Measurements from ENCODE around the gene TSSK3. TPM values are rescaled to one million over a fixed set of nuclear protein-coding genes. Genes with fewer than 3 reads are reported as not detected.

TSSK3 gene
- total and polyA plus RNA-seq, 2 experiments from 2014 or later: not detected

DNA sequence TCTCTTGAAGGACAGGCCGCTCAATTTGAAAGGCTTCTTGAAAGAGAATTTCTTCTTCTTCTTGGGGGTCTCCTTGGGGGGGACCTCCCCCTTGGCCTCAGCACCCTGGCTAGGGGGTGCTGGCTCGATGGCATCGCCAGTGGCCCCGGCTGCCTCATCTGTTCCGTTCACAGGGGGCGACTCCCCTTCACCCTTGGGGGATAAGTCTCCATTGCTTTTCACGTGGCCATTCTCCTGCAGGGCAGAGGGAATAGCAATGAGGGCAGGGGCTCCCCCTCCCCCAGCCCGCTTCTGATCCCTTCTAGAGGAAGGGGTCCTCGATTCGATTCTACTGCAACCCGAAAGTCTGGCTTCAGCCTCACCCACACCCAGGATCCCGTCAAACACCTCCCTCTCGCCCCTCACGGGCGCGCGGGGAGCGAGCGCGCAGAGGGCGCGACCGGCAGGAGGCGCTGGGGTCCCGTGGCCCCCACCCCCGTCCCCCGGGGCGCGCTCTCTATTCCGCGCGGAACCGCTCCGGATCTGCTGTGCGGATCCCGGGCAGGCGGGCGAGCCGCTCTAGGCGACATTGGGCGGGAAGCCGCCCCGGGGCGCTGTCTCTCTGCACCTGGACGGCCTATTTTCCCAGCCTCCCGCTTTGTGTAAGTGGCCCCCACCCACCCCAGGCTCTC is 27.3 kb upstream of the TSSK3 start:
- H3K27ac Mint-ChIP-seq: peak overlapping the region; percentile 98
- peaks cover 47% of the 10 kb centered on the region for H3K4me1 Mint-ChIP-seq
- TF ChIP-seq EZH2 (IDR thresholded peaks at IDR 0.05; ENCODE audit: low read depth, unreplicated experiment) (no peak), ZNF331 (CRISPR knock-in tag; IDR thresholded peaks at IDR 0.05; ENCODE audit: low read depth) (no peak), POLR2AphosphoS5 (IDR thresholded peaks at IDR 0.05; ENCODE audit: low read depth) (no peak), ZNF114 (CRISPR knock-in tag; IDR thresholded peaks at IDR 0.05) (no peak), STAT1 (IDR thresholded peaks at IDR 0.05; ENCODE audit: unreplicated experiment) (no peak)
- TF ChIP-seq, protein P1, sequence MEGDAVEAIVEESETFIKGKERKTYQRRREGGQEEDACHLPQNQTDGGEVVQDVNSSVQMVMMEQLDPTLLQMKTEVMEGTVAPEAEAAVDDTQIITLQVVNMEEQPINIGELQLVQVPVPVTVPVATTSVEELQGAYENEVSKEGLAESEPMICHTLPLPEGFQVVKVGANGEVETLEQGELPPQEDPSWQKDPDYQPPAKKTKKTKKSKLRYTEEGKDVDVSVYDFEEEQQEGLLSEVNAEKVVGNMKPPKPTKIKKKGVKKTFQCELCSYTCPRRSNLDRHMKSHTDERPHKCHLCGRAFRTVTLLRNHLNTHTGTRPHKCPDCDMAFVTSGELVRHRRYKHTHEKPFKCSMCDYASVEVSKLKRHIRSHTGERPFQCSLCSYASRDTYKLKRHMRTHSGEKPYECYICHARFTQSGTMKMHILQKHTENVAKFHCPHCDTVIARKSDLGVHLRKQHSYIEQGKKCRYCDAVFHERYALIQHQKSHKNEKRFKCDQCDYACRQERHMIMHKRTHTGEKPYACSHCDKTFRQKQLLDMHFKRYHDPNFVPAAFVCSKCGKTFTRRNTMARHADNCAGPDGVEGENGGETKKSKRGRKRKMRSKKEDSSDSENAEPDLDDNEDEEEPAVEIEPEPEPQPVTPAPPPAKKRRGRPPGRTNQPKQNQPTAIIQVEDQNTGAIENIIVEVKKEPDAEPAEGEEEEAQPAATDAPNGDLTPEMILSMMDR (conservative IDR thresholded peaks at IDR 0.05; ENCODE audit: low read depth in 2 of 2): peak; percentile 60 to 64

DNA sequence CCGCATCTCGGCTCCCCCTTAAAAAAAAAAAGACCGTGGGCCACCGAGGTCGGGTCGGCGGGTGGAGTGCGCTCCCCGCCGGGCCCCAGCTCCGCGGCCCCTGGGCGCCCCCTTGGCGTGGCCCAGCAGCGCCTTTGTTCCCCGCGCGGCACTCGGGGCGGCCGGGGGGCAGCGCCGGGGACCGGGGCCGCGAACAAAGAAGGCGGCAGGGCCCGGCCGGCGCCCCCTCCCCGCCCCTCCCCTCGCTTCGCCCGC is 26.9 kb upstream of the TSSK3 start:
- Histone ChIP-seq H2AFZ (no peak overlapping the region), H3K4me1 (ENCODE audit: insufficient read depth) (peaks cover 34% of the 10 kb centered on the region), H3K79me2 (replicated peaks; ENCODE audit: insufficient read depth) (peaks cover 18% of the 10 kb centered on the region), H3F3A (replicated peaks; ENCODE audit: low read depth) (peaks cover 32% of the 10 kb centered on the region), H3K9me2 (ENCODE audit: insufficient read depth) (no peaks in the 10 kb centered on the region), H3K27ac (ENCODE audit: low read depth) (peak overlapping the region; percentile 81; the same call in 1 of the 2 replicates), H4K20me1 (replicated peaks; ENCODE audit: insufficient read depth) (peaks cover 32% of the 10 kb centered on the region), H3K4me3 (peak overlapping the region; percentile 95), H3K27me3 (ENCODE audit: insufficient read depth) (peaks cover 7% of the 10 kb centered on the region; the same call in 1 of the 2 replicates), H3K36me3 (ENCODE audit: insufficient read depth) (no peaks in the 10 kb centered on the region; the same call in none of the 2 replicates), H3K4me2 (peak overlapping the region; percentile 98)
- DNase-seq (ENCODE audit: low spot score) (no peak), ATAC-seq (no peak; the same call in 2 of the 3 replicates)
- H3K27me3 Mint-ChIP-seq (ENCODE audit: insufficient read depth, low read depth, poor library complexity): peaks cover 42% of the 10 kb centered on the region
- no peak overlapping the region for H3K27ac Mint-ChIP-seq
- H3K4me3 Mint-ChIP-seq: peak overlapping the region; percentile 96; the same call in 2 of the 3 replicates
- peaks cover 47% of the 10 kb centered on the region for H3K36me3 Mint-ChIP-seq (ENCODE audit: low read depth)
- H3K9me3 Mint-ChIP-seq: peaks cover 5% of the 10 kb centered on the region; the same call in 2 of the 3 replicates
- peaks cover 49% of the 10 kb centered on the region for H3K4me1 Mint-ChIP-seq
- TF ChIP-seq, protein P2, sequence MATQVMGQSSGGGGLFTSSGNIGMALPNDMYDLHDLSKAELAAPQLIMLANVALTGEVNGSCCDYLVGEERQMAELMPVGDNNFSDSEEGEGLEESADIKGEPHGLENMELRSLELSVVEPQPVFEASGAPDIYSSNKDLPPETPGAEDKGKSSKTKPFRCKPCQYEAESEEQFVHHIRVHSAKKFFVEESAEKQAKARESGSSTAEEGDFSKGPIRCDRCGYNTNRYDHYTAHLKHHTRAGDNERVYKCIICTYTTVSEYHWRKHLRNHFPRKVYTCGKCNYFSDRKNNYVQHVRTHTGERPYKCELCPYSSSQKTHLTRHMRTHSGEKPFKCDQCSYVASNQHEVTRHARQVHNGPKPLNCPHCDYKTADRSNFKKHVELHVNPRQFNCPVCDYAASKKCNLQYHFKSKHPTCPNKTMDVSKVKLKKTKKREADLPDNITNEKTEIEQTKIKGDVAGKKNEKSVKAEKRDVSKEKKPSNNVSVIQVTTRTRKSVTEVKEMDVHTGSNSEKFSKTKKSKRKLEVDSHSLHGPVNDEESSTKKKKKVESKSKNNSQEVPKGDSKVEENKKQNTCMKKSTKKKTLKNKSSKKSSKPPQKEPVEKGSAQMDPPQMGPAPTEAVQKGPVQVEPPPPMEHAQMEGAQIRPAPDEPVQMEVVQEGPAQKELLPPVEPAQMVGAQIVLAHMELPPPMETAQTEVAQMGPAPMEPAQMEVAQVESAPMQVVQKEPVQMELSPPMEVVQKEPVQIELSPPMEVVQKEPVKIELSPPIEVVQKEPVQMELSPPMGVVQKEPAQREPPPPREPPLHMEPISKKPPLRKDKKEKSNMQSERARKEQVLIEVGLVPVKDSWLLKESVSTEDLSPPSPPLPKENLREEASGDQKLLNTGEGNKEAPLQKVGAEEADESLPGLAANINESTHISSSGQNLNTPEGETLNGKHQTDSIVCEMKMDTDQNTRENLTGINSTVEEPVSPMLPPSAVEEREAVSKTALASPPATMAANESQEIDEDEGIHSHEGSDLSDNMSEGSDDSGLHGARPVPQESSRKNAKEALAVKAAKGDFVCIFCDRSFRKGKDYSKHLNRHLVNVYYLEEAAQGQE (IDR thresholded peaks at IDR 0.05; ENCODE audit: unreplicated experiment): no peak
- TF ChIP-seq JUNB (IDR thresholded peaks at IDR 0.05; ENCODE audit: unreplicated experiment) (no peak), CREB1 (CRISPR knock-in tag; IDR thresholded peaks at IDR 0.05; ENCODE audit: low read depth) (no peak), ZNF331 (CRISPR knock-in tag; IDR thresholded peaks at IDR 0.05; ENCODE audit: low read depth) (no peak), ZNF114 (CRISPR knock-in tag; IDR thresholded peaks at IDR 0.05) (no peak), EZH2phosphoT487 (IDR thresholded peaks at IDR 0.05; ENCODE audit: unreplicated experiment) (no peak)
- TF ChIP-seq, protein P3, sequence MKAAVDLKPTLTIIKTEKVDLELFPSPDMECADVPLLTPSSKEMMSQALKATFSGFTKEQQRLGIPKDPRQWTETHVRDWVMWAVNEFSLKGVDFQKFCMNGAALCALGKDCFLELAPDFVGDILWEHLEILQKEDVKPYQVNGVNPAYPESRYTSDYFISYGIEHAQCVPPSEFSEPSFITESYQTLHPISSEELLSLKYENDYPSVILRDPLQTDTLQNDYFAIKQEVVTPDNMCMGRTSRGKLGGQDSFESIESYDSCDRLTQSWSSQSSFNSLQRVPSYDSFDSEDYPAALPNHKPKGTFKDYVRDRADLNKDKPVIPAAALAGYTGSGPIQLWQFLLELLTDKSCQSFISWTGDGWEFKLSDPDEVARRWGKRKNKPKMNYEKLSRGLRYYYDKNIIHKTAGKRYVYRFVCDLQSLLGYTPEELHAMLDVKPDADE (IDR thresholded peaks at IDR 0.05): no peak
- TF ChIP-seq, protein P1 (conservative IDR thresholded peaks at IDR 0.05; ENCODE audit: low read depth in 2 of 2): no peak

More for the DNA sequence above, 27.3 kb upstream of the TSSK3 start:
- peak overlapping the region; percentile 98 for H3K4me2 ChIP-seq
- H3K79me2 ChIP-seq (replicated peaks; ENCODE audit: insufficient read depth): peaks cover 18% of the 10 kb centered on the region
- peaks cover 36% of the 10 kb centered on the region for H4K20me1 ChIP-seq (replicated peaks; ENCODE audit: insufficient read depth)
- H3K27ac ChIP-seq (ENCODE audit: low read depth): peak overlapping the region; percentile 81
- DNase-seq (ENCODE audit: low spot score): peak; percentile 55
- Mint-ChIP-seq H3K4me3 (peak overlapping the region; percentile 96), H3K27me3 (ENCODE audit: insufficient read depth, low read depth, poor library complexity) (peaks cover 42% of the 10 kb centered on the region), H3K9me3 (peaks cover 5% of the 10 kb centered on the region; the same call in 2 of the 3 replicates), H3K36me3 (ENCODE audit: low read depth) (peaks cover 51% of the 10 kb centered on the region)
- H3K36me3 ChIP-seq (ENCODE audit: insufficient read depth): no peaks in the 10 kb centered on the region; the same call in none of the 2 replicates
- H3K4me3 ChIP-seq: peak overlapping the region; percentile 95
- peaks cover 7% of the 10 kb centered on the region; the same call in 1 of the 2 replicates for H3K27me3 ChIP-seq (ENCODE audit: insufficient read depth)
- no peaks in the 10 kb centered on the region for H3K9me2 ChIP-seq (ENCODE audit: insufficient read depth)
- no peak overlapping the region for H2AFZ ChIP-seq
- peaks cover 34% of the 10 kb centered on the region for H3K4me1 ChIP-seq (ENCODE audit: insufficient read depth)
- H3F3A ChIP-seq (replicated peaks; ENCODE audit: low read depth): peaks cover 32% of the 10 kb centered on the region
- ATAC-seq: peak; percentile 3
